Prostate gland (tissue), 2 donors: Measurements from ENCODE around the gene ZNRF1.

Experiments
- POLR2A ChIP-seq: fragments of 450-650 bp; IDR thresholded peaks from one replicate; pipeline ENCODE4 v1.6.1; 2016; ENCODE audit warnings: antibody characterized with exemption, mild to moderate bottlenecking
- POLR2AphosphoS5 ChIP-seq: sonication (generic); formaldehyde crosslinking; IDR thresholded peaks from one replicate; pipeline ENCODE4 v1.6.1; 2017; ENCODE audit warnings: antibody characterized with exemption
- TF ChIP-seq, protein P1 (sequence below), 4 experiments: fragments of 200-600 bp in 2 of 4; fragments of 450-650 bp in 2 of 4; sonication (generic) in 2 of 4; IDR thresholded peaks; 1 replicate in 3 of 4; 2 replicates in 1 of 4; pipeline ENCODE4 v1.5.1; 2016 to 2019; ENCODE audit warnings: antibody characterized with exemption in 4 of 4, mild to moderate bottlenecking in 2 of 4, moderate library complexity in 2 of 4

DNA sequence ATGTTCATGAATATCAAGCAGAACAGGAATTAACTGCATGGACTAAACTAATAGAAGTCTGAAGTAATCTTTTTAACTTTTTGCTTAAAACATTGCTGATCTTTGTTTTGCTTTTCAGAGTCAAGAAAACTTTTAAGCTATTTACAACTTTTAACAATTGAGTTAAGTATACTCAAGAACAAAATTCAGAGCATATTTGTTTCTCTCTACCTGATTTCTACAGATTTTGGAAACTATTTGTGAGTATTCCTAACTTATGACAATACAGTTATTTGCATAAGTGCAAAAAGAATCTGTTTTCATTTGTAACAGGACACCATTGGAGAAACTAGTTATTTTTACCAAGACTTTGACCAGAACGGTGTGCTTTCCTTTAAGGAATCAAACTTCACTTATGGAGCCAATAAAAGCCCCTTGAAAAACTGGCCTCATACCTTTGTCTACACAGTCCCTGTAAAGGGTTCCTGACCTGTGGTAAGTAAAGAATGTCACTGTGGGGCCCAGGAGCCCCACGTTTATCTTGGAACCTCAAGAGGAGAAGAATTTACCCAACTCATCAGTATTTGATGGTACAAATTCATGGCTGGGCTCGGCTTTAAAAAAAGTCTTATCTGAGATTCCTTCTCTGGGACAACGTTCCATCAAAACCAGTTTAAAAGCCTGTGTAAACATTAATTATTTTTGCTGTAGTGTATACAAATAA is 129.0 kb downstream of the ZNRF1 start:
- TF ChIP-seq POLR2A (no peak), POLR2AphosphoS5 (no peak)
- TF ChIP-seq, protein P1, sequence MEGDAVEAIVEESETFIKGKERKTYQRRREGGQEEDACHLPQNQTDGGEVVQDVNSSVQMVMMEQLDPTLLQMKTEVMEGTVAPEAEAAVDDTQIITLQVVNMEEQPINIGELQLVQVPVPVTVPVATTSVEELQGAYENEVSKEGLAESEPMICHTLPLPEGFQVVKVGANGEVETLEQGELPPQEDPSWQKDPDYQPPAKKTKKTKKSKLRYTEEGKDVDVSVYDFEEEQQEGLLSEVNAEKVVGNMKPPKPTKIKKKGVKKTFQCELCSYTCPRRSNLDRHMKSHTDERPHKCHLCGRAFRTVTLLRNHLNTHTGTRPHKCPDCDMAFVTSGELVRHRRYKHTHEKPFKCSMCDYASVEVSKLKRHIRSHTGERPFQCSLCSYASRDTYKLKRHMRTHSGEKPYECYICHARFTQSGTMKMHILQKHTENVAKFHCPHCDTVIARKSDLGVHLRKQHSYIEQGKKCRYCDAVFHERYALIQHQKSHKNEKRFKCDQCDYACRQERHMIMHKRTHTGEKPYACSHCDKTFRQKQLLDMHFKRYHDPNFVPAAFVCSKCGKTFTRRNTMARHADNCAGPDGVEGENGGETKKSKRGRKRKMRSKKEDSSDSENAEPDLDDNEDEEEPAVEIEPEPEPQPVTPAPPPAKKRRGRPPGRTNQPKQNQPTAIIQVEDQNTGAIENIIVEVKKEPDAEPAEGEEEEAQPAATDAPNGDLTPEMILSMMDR (IDR thresholded peaks at IDR 0.05), result no peak
